ENCODE data around the gene DUSP16.

Gene DUSP16

GRCh38 chr12:12433203-12433731 is 129.4 kb downstream of the DUSP16 start:
- DNase-seq: no peak

- no peak for DNase-seq
These were observed 130.3 kb downstream of the DUSP16 start for GRCh38 chr12:12432364-12432763.

GRCh38 chr12:12428961-12429657 is 133.6 kb downstream of the DUSP16 start:
- DNase-seq: no peak

GRCh38 chr12:12428047-12428446 is 134.6 kb downstream of the DUSP16 start:
- no peak for DNase-seq

- no peak for DNase-seq
These were observed 135.1 kb downstream of the DUSP16 start for GRCh38 chr12:12427568-12427967.

- DNase-seq: no peak
These were observed 137.0 kb downstream of the DUSP16 start for GRCh38 chr12:12425616-12426015.

- no peak for DNase-seq
These were observed 137.7 kb downstream of the DUSP16 start for GRCh38 chr12:12425001-12425400.
